Stimulated activated CD4-positive, alpha-beta T cell treated with anti-CD3 and anti-CD28 coated beads, Interleukin-1b, Interleukin-23, amount 100 ng/mL, for 24 hours (primary cell): ENCODE data around the gene TFB1M.

Source experiments
- DNase-seq, 4 experiments: peaks; one replicate each; pipeline ENCODE4 v3.0.0-alpha.2; 2020; ENCODE audit warnings: low read depth in 4 of 4, low spot score in 1 of 4

TFB1M gene

DNA sequence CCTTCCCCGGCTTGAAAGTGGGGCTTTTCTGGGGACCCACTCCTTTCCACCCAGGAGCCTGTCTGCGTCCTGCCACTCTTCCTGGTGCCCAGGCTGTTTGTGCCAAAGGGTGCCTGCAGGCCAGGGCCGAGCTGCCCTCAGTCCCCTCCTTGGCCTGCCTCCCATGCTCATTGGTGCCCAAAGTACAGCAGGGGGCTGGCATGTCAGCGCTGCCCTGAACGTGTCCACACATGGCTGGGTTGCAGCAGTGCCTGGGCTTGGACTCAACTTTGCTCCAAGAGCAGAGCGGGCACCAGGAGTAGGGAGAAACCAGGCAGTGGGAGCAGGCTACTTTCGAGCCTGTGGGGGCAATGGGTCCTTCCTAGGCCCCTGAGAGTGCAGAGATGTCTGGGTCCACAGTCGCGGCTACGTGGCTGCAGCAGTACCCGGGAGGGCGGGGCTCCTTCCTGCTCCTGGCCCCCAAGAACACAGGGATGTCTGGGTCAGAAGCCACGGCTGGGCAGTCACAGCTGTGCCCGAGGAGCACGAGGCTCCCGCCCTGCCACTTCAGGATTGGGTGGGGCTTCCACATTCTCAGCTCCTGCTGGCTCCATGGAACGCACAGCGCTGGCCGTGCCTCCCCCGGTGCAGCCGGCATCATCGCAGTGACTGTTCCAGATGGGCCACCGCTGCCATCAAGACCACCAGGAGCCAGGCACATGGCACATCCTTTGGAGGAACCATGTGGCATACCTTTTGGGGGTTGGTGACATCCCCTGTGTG is 100.5 kb downstream of the TFB1M start:
- DNase-seq, result no peak

DNA sequence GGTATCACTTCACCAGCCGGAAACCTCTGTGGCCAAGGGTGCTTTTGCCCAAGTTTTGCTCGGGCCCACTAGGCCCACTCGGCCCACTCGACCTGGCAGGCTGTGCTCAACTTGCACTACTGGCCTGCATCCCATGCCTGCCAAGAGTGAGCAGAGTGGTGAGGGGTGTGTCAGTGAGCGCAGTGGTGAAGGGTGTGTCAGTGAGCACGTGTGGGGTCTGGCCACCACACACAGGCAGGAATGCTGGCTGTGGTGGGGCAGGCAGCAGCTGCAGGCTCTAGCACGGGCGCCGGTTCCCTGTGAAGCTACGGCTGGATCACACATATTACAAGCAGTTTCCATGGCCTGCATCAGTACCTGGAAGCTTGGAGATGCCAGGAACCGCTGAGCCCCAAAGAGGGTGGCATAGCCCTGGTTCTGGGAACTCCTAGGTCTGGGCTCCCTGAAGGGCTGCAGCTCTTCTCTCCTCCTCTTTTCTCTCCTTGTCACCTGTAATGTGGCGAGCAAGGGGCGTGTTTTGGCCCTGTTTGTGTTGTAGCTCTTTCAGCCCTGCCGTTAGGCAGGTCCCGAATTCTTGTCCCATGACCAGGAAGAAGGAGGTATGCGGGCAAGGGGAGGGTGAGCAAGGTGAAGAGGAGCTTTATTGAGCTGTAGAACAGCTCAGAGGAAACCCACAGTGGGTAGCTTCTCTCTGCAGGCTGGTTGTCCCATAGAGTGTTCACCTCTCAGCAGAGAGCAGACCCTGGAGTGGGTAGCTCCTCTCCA is 101.5 kb downstream of the TFB1M start:
- DNase-seq, result no peak

DNA sequence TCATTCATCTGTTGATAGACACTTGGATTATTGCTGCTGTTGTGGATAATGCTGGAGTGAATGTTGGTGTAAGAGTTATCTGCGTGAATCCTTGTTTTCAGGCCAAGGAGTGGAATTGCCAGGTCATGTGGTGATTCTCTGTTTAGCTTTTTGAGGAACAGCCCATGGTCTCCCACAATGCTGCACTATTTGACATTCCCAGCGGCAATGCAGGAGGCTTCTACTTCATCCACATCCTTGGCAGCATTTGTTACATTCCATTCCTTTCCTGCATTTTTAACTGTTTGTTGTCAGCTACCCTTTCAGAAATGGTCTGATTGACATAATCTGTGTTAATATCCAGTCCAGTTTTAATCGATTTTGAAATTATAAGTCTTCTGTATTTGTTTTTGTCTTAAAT is 102.2 kb downstream of the TFB1M start:
- no peak for DNase-seq

DNA sequence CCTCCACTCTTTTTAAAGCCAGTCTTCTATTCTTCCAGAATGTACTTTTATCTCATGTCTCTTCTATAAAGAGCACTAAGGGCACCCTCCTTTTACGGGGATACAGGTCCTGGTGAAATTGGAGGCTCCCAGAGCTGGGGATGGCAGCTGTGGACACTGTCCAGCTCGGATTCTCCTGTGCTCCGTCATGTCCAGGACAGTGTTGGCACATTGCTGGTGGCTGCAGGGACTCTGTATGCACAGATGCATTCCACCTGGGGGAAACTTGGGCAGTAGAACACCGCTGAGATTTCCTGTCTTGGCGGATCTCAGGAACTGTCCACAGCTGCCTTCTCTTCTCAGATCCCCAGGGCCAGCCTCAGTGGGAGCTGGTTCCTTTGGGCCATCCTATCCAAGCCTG is 107.1 kb downstream of the TFB1M start:
- DNase-seq, result no peak
